MM.1S (cell line): ENCODE data around the gene ENTPD8.
"Not testable (repeated sequence)": the region's sequence is repeated elsewhere in the genome, so short reads cannot be mapped to it uniquely, and the experiment has no call there.

Experiments used
- DNase-seq: peaks from one replicate; pipeline ENCODE4 v3.0.0-alpha.2; 2015
- H2AFZ ChIP-seq: fragments of 300-600 bp; sonication (generic); 2 replicates; pipeline ENCODE4 v1.6.0; 2016; ENCODE audit warnings: antibody characterized with exemption, low read length
- H3F3A ChIP-seq: fragments of 300-600 bp; sonication (generic); 2 replicates; pipeline ENCODE4 v1.6.1; 2016; ENCODE audit warnings: mild to moderate bottlenecking, antibody characterized with exemption, low read length, moderate library complexity, mixed read lengths; ENCODE audit not compliant: insufficient read depth
- H3K27ac ChIP-seq: fragments of 300-600 bp; sonication (generic); 2 replicates; pipeline ENCODE4 v1.5.1; 2016; ENCODE audit warnings: mild to moderate bottlenecking, low read length
- H3K27me3 ChIP-seq: fragments of 300-600 bp; sonication (generic); replicated peaks from 2 replicates; pipeline ENCODE4 v1.6.0; 2016; ENCODE audit warnings: low read length; ENCODE audit not compliant: insufficient read depth
- H3K36me3 ChIP-seq: fragments of 300-600 bp; sonication (generic); replicated peaks from 2 replicates; pipeline ENCODE4 v1.6.1; 2016; ENCODE audit warnings: mild to moderate bottlenecking, low read length, mixed read lengths; ENCODE audit not compliant: insufficient read depth
- H3K4me1 ChIP-seq: fragments of 300-600 bp; sonication (generic); 2 replicates; pipeline ENCODE4 v1.6.1; 2016; ENCODE audit warnings: low read length, mixed read lengths
- H3K4me2 ChIP-seq: fragments of 300-600 bp; sonication (generic); 2 replicates; pipeline ENCODE4 v1.6.0; 2016; ENCODE audit warnings: low read depth, low read length
- H3K4me3 ChIP-seq: fragments of 300-600 bp; sonication (generic); 2 replicates; pipeline ENCODE4 v1.5.1; 2016; ENCODE audit warnings: low read length, mixed read lengths
- H3K79me2 ChIP-seq: fragments of 300-600 bp; sonication (generic); 2 replicates; pipeline ENCODE4 v1.6.1; 2016; ENCODE audit warnings: mixed run types, low read length, mixed read lengths
- H3K9ac ChIP-seq: fragments of 300-600 bp; sonication (generic); 2 replicates; pipeline ENCODE4 v1.6.1; 2016; ENCODE audit warnings: low read length, mixed read lengths
- H3K9me2 ChIP-seq: fragments of 300-600 bp; sonication (generic); replicated peaks from 2 replicates; pipeline ENCODE4 v1.6.1; 2016; ENCODE audit warnings: mild to moderate bottlenecking, low read length, mixed read lengths; ENCODE audit not compliant: insufficient read depth
- H3K9me3 ChIP-seq: fragments of 300-600 bp; sonication (generic); replicated peaks from 2 replicates; pipeline ENCODE4 v1.6.1; 2016; ENCODE audit warnings: mild to moderate bottlenecking, low read length, mixed read lengths; ENCODE audit not compliant: insufficient read depth
- H4K20me1 ChIP-seq: fragments of 300-600 bp; sonication (generic); 2 replicates; pipeline ENCODE4 v1.6.1; 2016; ENCODE audit warnings: mild to moderate bottlenecking, low read length, moderate library complexity, mixed read lengths; ENCODE audit not compliant: insufficient read depth
- EZH2 ChIP-seq: fragments of 300-600 bp; sonication (generic); optimal IDR thresholded peaks from 2 replicates; pipeline ENCODE3; 2017; ENCODE audit warnings: low read depth, mild to moderate bottlenecking, antibody characterized with exemption, low read length, mixed read lengths
- EZH2phosphoT487 ChIP-seq: fragments of 300-600 bp; sonication (generic); IDR thresholded peaks from 2 replicates; pipeline ENCODE4 v1.6.1; 2018; ENCODE audit warnings: antibody characterized with exemption, low read length
- TF ChIP-seq, protein P1 (sequence below): fragments of 300-600 bp; sonication (generic); IDR thresholded peaks from 2 replicates; pipeline ENCODE4 v1.5.1; 2016; ENCODE audit warnings: antibody characterized with exemption, low read length, mixed read lengths

Gene ENTPD8

DNA sequence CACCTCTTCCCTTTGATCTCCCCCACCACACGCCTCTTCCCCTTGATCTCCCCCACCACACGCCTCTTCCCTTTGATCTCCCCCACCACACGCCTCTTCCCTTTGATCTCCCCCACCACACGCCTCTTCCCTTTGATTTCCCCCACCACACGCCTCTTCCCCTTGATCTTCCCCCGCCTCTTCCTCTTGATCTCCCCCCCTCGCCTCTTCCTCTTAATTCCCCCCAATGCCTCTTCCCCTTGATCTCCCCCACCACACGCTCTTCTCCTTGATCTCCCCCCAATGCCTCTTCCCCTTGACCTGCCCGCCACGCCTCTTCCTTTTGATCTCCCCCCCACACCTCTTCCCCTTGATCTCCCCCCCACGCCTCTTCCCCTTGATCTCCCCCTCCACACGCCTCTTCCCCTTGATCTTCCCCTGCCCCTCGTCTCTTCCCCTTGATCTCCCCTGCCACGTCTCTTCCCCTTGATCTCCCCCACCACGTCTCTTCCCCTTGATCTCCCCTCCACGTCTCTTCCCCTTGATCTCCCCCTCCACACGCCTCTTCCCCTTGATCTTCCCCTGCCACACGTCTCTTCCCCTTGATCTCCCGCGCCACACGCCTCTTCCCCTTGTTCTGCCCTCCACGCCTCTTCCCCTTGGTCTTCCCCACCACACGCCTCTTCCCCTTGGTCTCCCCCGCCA, 9.5 kb upstream of the ENTPD8 start:
- H3K4me3 ChIP-seq, DNase-seq, H3K36me3 ChIP-seq, H3F3A ChIP-seq, H3K9me2 ChIP-seq, H3K9ac ChIP-seq, H3K9me3 ChIP-seq, H3K27ac ChIP-seq, H3K79me2 ChIP-seq, H4K20me1 ChIP-seq, H3K4me2 ChIP-seq, H2AFZ ChIP-seq: not testable (repeated sequence)
- H3K4me1 ChIP-seq, result peaks cover 11% of the 10 kb centered on the region
- peaks cover 17% of the 10 kb centered on the region for H3K27me3 ChIP-seq

DNA sequence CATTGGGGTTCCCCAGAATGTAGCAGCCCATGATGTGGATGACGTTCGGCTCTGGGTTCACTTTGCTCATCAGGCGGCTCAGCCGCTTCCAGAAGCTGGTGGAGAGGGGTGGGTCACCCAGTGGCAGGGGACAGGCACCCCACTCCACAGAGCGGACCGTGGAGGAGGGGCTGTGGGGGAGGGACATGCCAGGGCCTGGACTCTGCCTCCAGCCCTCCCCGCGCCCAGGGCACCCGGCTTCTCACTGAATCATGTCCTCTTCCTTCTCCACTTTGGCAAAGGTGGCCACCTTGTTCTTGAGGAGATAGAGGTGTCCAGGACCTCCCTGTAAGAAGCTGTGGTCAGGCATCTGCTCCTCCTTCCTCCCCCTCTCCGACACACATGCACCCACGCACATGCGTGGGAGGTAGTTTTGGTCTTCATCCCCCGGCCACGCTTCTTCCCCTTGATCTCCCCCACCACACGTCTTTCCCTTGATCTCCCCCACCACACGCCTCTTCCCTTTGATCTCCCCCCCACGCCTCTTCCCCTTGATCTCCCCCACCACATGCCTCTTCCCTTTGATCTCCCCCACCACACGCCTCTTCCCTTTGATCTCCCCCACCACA, 8.9 kb upstream of the ENTPD8 start:
- Histone ChIP-seq H4K20me1 (no peaks in the 10 kb centered on the region), H3F3A (no peaks in the 10 kb centered on the region), H3K4me1 (peaks cover 13% of the 10 kb centered on the region), H2AFZ (no peak overlapping the region), H3K27me3 (peaks cover 20% of the 10 kb centered on the region), H3K36me3 (no peaks in the 10 kb centered on the region), H3K27ac (no peak overlapping the region), H3K79me2 (no peaks in the 10 kb centered on the region), H3K9me3 (no peaks in the 10 kb centered on the region), H3K4me3 (no peak overlapping the region), H3K4me2 (no peak overlapping the region), H3K9me2 (no peaks in the 10 kb centered on the region), H3K9ac (no peak overlapping the region)
- TF ChIP-seq, protein P1, sequence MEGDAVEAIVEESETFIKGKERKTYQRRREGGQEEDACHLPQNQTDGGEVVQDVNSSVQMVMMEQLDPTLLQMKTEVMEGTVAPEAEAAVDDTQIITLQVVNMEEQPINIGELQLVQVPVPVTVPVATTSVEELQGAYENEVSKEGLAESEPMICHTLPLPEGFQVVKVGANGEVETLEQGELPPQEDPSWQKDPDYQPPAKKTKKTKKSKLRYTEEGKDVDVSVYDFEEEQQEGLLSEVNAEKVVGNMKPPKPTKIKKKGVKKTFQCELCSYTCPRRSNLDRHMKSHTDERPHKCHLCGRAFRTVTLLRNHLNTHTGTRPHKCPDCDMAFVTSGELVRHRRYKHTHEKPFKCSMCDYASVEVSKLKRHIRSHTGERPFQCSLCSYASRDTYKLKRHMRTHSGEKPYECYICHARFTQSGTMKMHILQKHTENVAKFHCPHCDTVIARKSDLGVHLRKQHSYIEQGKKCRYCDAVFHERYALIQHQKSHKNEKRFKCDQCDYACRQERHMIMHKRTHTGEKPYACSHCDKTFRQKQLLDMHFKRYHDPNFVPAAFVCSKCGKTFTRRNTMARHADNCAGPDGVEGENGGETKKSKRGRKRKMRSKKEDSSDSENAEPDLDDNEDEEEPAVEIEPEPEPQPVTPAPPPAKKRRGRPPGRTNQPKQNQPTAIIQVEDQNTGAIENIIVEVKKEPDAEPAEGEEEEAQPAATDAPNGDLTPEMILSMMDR, result no peak
- TF ChIP-seq EZH2phosphoT487, result no peak
- no peak for TF ChIP-seq EZH2
- DNase-seq, result no peak

DNA sequence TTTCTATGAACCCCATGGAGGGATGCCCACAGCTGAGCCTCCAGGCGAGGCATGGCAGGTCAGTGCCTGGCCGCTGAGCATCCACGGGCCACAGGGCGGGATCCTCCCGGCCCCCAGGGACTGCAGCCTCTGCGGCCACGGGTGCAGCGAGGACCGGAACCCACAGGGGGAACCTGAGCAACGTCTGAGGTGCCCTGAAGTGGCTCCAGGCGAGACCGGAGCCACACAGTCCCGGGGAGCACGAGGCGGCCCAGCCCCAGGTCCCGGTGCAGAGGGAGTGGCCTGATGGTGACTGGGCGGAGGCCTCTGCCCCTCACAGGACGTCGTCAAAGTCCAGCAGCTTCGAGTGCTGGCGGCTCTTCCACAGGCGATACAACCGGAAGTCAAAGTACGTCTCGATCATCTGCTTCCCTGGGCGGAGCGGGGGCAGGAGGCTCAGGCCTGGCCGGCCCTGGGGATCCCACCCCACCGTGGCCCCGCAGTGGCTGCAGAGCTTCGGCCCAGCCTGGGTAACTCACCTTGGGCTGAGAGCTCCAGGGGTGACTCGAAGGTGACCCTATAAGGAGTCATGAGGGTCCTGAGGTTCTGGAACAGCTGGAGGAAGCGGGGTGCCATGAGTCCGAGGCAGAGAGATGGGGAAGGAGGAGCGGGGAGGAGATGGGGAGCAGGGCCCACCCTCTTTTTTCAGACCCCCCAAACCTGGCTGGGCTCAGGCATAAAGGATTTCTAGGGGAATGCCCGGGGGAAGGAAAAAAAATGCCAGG, 8.1 kb upstream of the ENTPD8 start:
- no peak overlapping the region for H3K9ac ChIP-seq
- H3K9me3 ChIP-seq, result no peaks in the 10 kb centered on the region
- no peak overlapping the region for H3K4me3 ChIP-seq
- no peaks in the 10 kb centered on the region for H4K20me1 ChIP-seq
- peaks cover 6% of the 10 kb centered on the region; the same call in 1 of the 2 replicates for H3K4me1 ChIP-seq
- no peak overlapping the region for H2AFZ ChIP-seq
- H3K36me3 ChIP-seq, result no peaks in the 10 kb centered on the region
- TF ChIP-seq, protein P1, result no peak
- TF ChIP-seq EZH2, result no peak
- DNase-seq, result no peak
- no peak overlapping the region for H3K4me2 ChIP-seq
- peaks cover 20% of the 10 kb centered on the region for H3K27me3 ChIP-seq
- no peaks in the 10 kb centered on the region for H3K9me2 ChIP-seq
- no peak overlapping the region for H3K27ac ChIP-seq
- no peaks in the 10 kb centered on the region for H3K79me2 ChIP-seq
- no peaks in the 10 kb centered on the region for H3F3A ChIP-seq

DNA sequence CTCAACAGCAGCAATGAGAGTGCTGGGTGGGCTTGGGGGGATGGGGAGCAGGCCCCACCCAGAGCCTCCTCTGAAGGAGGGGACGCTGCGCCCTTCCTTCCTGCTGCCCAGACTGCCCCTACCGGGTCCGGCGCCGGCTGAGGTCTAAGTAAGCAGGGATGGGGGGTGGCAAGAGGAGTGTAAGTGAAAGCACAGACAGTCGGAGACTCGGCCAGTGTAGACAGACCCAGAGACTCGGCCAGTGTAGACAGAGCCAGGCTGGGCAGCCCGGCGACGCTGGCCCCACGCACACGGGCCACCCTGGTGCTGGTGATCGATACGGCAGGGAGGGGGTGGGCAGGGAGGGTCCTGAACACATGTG, 7.4 kb upstream of the ENTPD8 start:
- H2AFZ ChIP-seq, result no peak overlapping the region
- H3K36me3 ChIP-seq, result no peaks in the 10 kb centered on the region
- no peak overlapping the region for H3K4me3 ChIP-seq
- H3K9me3 ChIP-seq, result no peaks in the 10 kb centered on the region
- H3K4me1 ChIP-seq, result peaks cover 5% of the 10 kb centered on the region; the same call in 1 of the 2 replicates
- no peak overlapping the region for H3K27ac ChIP-seq
- no peaks in the 10 kb centered on the region for H3K9me2 ChIP-seq
- TF ChIP-seq EZH2 (no peak), EZH2phosphoT487 (no peak)
- TF ChIP-seq, protein P1, result no peak
- H3K27me3 ChIP-seq, result peaks cover 20% of the 10 kb centered on the region
- DNase-seq, result no peak
- no peak overlapping the region for H3K4me2 ChIP-seq
- H3F3A ChIP-seq, result no peaks in the 10 kb centered on the region
- H4K20me1 ChIP-seq, result no peaks in the 10 kb centered on the region
- no peak overlapping the region for H3K9ac ChIP-seq
- H3K79me2 ChIP-seq, result no peaks in the 10 kb centered on the region
